ENCODE data around the gene ENTPD7.

DNA sequence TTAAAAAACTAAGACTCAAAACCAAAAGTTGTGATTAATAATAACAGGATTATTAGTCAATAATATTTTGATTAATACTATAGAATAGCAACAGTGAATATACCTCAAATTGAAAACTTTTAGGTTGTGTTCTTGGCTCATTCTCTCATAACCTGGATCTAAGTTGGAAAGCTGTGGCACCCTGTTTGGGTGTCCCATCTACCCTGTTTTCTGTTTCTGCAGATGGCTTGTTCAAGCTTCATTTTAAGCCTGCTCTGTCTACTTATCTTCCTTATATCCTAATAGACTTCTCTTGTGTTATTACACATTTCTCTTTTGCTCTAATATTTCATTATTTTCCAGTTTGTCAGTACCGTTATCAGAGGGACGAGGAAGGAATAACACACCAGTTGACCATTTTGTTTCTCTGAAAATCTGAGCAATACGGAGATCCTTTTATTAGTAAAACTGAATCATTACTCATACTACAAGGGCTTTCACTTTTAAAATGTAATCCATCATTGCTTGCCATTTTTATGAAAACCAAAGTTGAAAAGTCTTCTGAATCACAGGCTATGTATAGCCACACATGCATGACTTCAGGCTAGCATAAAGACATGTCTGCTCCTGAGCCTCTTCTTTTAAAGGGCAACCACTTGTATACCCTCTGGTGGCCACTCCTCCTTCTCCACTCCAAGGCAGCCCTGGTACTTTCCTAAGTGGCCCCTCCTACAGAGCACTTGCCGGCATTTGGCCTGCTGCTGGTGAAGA, 50.3 kb downstream of the ENTPD7 start:
- TF ChIP-seq TAF1 (IDR thresholded peaks at IDR 0.05; ENCODE audit: low read depth) (no peak), YY1 (IDR thresholded peaks at IDR 0.05; ENCODE audit: low read depth) (no peak), TEAD4 (IDR thresholded peaks at IDR 0.05) (no peak), NFIC (IDR thresholded peaks at IDR 0.05) (no peak), EGR1 (IDR thresholded peaks at IDR 0.05) (no peak), RAD21 (IDR thresholded peaks at IDR 0.05; ENCODE audit: low read depth) (no peak), EP300 (IDR thresholded peaks at IDR 0.05; ENCODE audit: borderline replicate concordance) (no peak), CEBPB (IDR thresholded peaks at IDR 0.05) (no peak), TCF12 (IDR thresholded peaks at IDR 0.05; ENCODE audit: low read depth) (no peak), ZBTB7A (IDR thresholded peaks at IDR 0.05; ENCODE audit: low read depth) (no peak), CREB1 (IDR thresholded peaks at IDR 0.05; ENCODE audit: low read depth) (no peak)
- TF ChIP-seq, protein P1, sequence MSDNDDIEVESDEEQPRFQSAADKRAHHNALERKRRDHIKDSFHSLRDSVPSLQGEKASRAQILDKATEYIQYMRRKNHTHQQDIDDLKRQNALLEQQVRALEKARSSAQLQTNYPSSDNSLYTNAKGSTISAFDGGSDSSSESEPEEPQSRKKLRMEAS (IDR thresholded peaks at IDR 0.05), result no peak
- TF ChIP-seq, protein P2, sequence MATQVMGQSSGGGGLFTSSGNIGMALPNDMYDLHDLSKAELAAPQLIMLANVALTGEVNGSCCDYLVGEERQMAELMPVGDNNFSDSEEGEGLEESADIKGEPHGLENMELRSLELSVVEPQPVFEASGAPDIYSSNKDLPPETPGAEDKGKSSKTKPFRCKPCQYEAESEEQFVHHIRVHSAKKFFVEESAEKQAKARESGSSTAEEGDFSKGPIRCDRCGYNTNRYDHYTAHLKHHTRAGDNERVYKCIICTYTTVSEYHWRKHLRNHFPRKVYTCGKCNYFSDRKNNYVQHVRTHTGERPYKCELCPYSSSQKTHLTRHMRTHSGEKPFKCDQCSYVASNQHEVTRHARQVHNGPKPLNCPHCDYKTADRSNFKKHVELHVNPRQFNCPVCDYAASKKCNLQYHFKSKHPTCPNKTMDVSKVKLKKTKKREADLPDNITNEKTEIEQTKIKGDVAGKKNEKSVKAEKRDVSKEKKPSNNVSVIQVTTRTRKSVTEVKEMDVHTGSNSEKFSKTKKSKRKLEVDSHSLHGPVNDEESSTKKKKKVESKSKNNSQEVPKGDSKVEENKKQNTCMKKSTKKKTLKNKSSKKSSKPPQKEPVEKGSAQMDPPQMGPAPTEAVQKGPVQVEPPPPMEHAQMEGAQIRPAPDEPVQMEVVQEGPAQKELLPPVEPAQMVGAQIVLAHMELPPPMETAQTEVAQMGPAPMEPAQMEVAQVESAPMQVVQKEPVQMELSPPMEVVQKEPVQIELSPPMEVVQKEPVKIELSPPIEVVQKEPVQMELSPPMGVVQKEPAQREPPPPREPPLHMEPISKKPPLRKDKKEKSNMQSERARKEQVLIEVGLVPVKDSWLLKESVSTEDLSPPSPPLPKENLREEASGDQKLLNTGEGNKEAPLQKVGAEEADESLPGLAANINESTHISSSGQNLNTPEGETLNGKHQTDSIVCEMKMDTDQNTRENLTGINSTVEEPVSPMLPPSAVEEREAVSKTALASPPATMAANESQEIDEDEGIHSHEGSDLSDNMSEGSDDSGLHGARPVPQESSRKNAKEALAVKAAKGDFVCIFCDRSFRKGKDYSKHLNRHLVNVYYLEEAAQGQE (IDR thresholded peaks at IDR 0.05; ENCODE audit: low read depth), result no peak

All from Ishikawa (cell line).